ENCODE measurements around the gene CNKSR3. TPM values are rescaled to one million over a fixed set of nuclear protein-coding genes. Genes with fewer than 3 reads are reported as not detected.

Gene CNKSR3
- polyA plus RNA-seq, 1 of the 3 experiments (the other 2 are of a cell fraction), result 1.6 TPM

- no peak for DNase-seq
- H3K4me3 ChIP-seq (ENCODE audit: low read depth in 2 of 2, low read length in 1 of 2), result no peak overlapping the region
- no peaks in the 10 kb centered on the region for H3K36me3 ChIP-seq (replicated peaks in 1 of 2; ENCODE audit: control insufficient read depth in 1 of 2, insufficient read depth in 2 of 2, low read length in 1 of 2)
- H4K20me1 ChIP-seq (ENCODE audit: insufficient read depth), result no peaks in the 10 kb centered on the region
- no peaks in the 10 kb centered on the region for H3K4me1 ChIP-seq (ENCODE audit: control insufficient read depth in 1 of 2, insufficient read depth in 2 of 2, low read depth in 1 of 2, low read length in 1 of 2)
- H3K9ac ChIP-seq, result no peak overlapping the region
- no peak overlapping the region for H3K27ac ChIP-seq (ENCODE audit: low read depth in 2 of 2, low read length in 1 of 2)
- 94% methylated on average over 3 of the region's 3 CpGs for WGBS (ENCODE audit: low lambda C conversion rate)
- no peaks in the 10 kb centered on the region for H3F3A ChIP-seq (replicated peaks; ENCODE audit: insufficient read depth)
- ChIA-PET POLR2A (no interaction called here), CTCF (interaction anchor here (1.3 kb wide), 1 partner anchor 10 kb away, joined by 7 read pairs; no protein-coding TSS in a partner anchor)
- H3K27me3 ChIP-seq (ENCODE audit: insufficient read depth), result no peaks in the 10 kb centered on the region
- no peak overlapping the region for H3K4me2 ChIP-seq
- H3K79me2 ChIP-seq (ENCODE audit: insufficient read depth), result no peaks in the 10 kb centered on the region
- no peaks in the 10 kb centered on the region for H3K9me2 ChIP-seq
- H3K9me3 ChIP-seq, result no peaks in the 10 kb centered on the region
- TF ChIP-seq FOXJ3 (CRISPR knock-in tag; IDR thresholded peaks at IDR 0.05), result no peak
- TF ChIP-seq EP300 (IDR thresholded peaks at IDR 0.05; ENCODE audit: borderline replicate concordance in 1 of 2, low read depth in 1 of 2, low read length in 1 of 2), result no peak
- no peak for TF ChIP-seq NRF1 (IDR thresholded peaks at IDR 0.05; ENCODE audit: low read depth, low read length)
- TF ChIP-seq SMC3 (IDR thresholded peaks at IDR 0.05; ENCODE audit: low read depth, low read length), result no peak
- no peak for TF ChIP-seq JUND (IDR thresholded peaks at IDR 0.05)
- TF ChIP-seq TAF1 (IDR thresholded peaks at IDR 0.05; ENCODE audit: borderline replicate concordance, low read depth, low read length), result no peak
- TF ChIP-seq USF1 (IDR thresholded peaks at IDR 0.05; ENCODE audit: borderline replicate concordance, low read depth), result no peak
- no peak for TF ChIP-seq CTCF (IDR thresholded peaks at IDR 0.05)
- no peak for TF ChIP-seq MEF2A (IDR thresholded peaks at IDR 0.05; ENCODE audit: borderline replicate concordance, low read depth)
- no peak for TF ChIP-seq ZBTB33 (IDR thresholded peaks at IDR 0.05; ENCODE audit: borderline replicate concordance, low read depth)
- no peak overlapping the region for H2AFZ ChIP-seq (ENCODE audit: low read depth)
Measured at GRCh38 chr6:154360476-154360875, 150.0 kb downstream of the CNKSR3 start.

- ChIA-PET CTCF (no interaction called here), POLR2A (no interaction called here)
- Histone ChIP-seq H3K4me3 (ENCODE audit: low read depth in 2 of 2, low read length in 1 of 2) (no peak overlapping the region), H3K9me2 (no peaks in the 10 kb centered on the region), H3K36me3 (replicated peaks in 1 of 2; ENCODE audit: control insufficient read depth in 1 of 2, insufficient read depth in 2 of 2, low read length in 1 of 2) (no peaks in the 10 kb centered on the region), H3K9ac (no peak overlapping the region), H3F3A (replicated peaks; ENCODE audit: insufficient read depth) (no peaks in the 10 kb centered on the region), H3K27ac (ENCODE audit: low read depth in 2 of 2, low read length in 1 of 2) (no peak overlapping the region), H3K4me1 (ENCODE audit: control insufficient read depth in 1 of 2, insufficient read depth in 2 of 2, low read depth in 1 of 2, low read length in 1 of 2) (no peaks in the 10 kb centered on the region), H3K4me2 (no peak overlapping the region), H3K27me3 (ENCODE audit: insufficient read depth) (no peaks in the 10 kb centered on the region), H3K79me2 (ENCODE audit: insufficient read depth) (no peaks in the 10 kb centered on the region), H2AFZ (ENCODE audit: low read depth) (no peak overlapping the region), H3K9me3 (no peaks in the 10 kb centered on the region), H4K20me1 (ENCODE audit: insufficient read depth) (no peaks in the 10 kb centered on the region)
- 84% methylated on average over 4 of the region's 4 CpGs for WGBS (ENCODE audit: low lambda C conversion rate)
- DNase-seq, result no peak
- no peak for TF ChIP-seq SIN3A (IDR thresholded peaks at IDR 0.05; ENCODE audit: borderline replicate concordance, low read depth, low read length)
- no peak for TF ChIP-seq PBX3 (IDR thresholded peaks at IDR 0.05)
- no peak for TF ChIP-seq YY1 (IDR thresholded peaks at IDR 0.05; ENCODE audit: low read depth)
- TF ChIP-seq TEAD4 (IDR thresholded peaks at IDR 0.05; ENCODE audit: borderline replicate concordance, insufficient read depth), result no peak
- no peak for TF ChIP-seq CTCF (IDR thresholded peaks at IDR 0.05)
- TF ChIP-seq USF2 (IDR thresholded peaks at IDR 0.05; ENCODE audit: borderline replicate concordance, low read depth, low read length), result no peak
Measured at GRCh38 chr6:154359679-154360078, 150.8 kb downstream of the CNKSR3 start.
